IMR-90 (cell line): ENCODE measurements around the gene STARD10. TPM values are rescaled to one million over a fixed set of nuclear protein-coding genes. Genes with fewer than 3 reads are reported as not detected.

Experiments used
- ATAC-seq: fragments of 200-7000 bp; cut with Tn5 transposase; 2 replicates; pipeline ENCODE4 v1.9.1; 2020; ENCODE audit warnings: low read depth, mild to moderate bottlenecking, moderate library complexity
- BruUV-seq: library from RNA; stranded (reverse); fragments of 400-500 nt; replicated peaks from 2 replicates; lab custom pipeline; 2021; lab: Mats Ljungman, UMichigan
- CTCF ChIA-PET: fragments of 300-600 bp; formaldehyde crosslinking; extraction: SDS; loops from one replicate; lab custom pipeline; 2021; ENCODE audit warnings: antibody characterized with exemption; lab: Yijun Ruan, JAX
- POLR2A ChIA-PET: fragments of 300-600 bp; sonication (Branson Sonifier 250); formaldehyde crosslinking; loops from one replicate; lab custom pipeline; 2022; ENCODE audit warnings: antibody characterized with exemption; ENCODE audit not compliant: unreplicated experiment; lab: Charles Lee
- DNase-seq: peaks from one replicate; pipeline ENCODE4 v3.0.0; 2013
- H2AFZ ChIP-seq: replicated peaks from 2 replicates; pipeline ENCODE3; 2013; ENCODE audit warnings: low read length, mild to moderate bottlenecking; ENCODE audit not compliant: poor library complexity
- H2AK5ac ChIP-seq: 2 replicates; pipeline ENCODE4 v1.6.1; 2013; ENCODE audit warnings: low read depth, low read length, inconsistent platforms
- H2AK9ac ChIP-seq: replicated peaks from 2 replicates; pipeline ENCODE3; 2013; ENCODE audit warnings: mild to moderate bottlenecking, low read depth, low read length, moderate library complexity; ENCODE audit not compliant: poor library complexity
- H2BK120ac ChIP-seq: 2 replicates; pipeline ENCODE4 v1.6.1; 2013; ENCODE audit warnings: low read depth, low read length, inconsistent platforms
- H2BK15ac ChIP-seq: 3 replicates; pipeline ENCODE4 v1.6.1; 2013; ENCODE audit warnings: low read depth, low read length, inconsistent platforms
- H2BK20ac ChIP-seq: 2 replicates; pipeline ENCODE4 v1.6.1; 2013; ENCODE audit warnings: low read depth, mild to moderate bottlenecking, inconsistent platforms, low read length, moderate library complexity
- H2BK5ac ChIP-seq: 2 replicates; pipeline ENCODE4 v1.6.1; 2013; ENCODE audit warnings: mild to moderate bottlenecking, low read depth, low read length, inconsistent platforms; ENCODE audit not compliant: poor library complexity, severe bottlenecking
- H3K14ac ChIP-seq: replicated peaks from 2 replicates; pipeline ENCODE4 v1.6.1; 2013; ENCODE audit warnings: low read depth, low read length, inconsistent platforms
- H3K18ac ChIP-seq: 2 replicates; pipeline ENCODE4 v1.6.1; 2013; ENCODE audit warnings: low read depth, low read length, control low read depth
- H3K23ac ChIP-seq: 2 replicates; pipeline ENCODE4 v1.6.1; 2013; ENCODE audit warnings: low read depth, low read length, inconsistent platforms
- H3K27ac ChIP-seq: 2 replicates; pipeline ENCODE4 v1.5.1; 2013; ENCODE audit warnings: mild to moderate bottlenecking, control low read depth, low read length; ENCODE audit not compliant: insufficient read depth
- H3K27me3 ChIP-seq: 2 replicates; pipeline ENCODE4 v1.6.1; 2013; ENCODE audit warnings: low read length; ENCODE audit not compliant: control insufficient read depth, insufficient read depth
- H3K36me3 ChIP-seq: 2 replicates; pipeline ENCODE4 v1.6.1; 2013; ENCODE audit warnings: low read length, mixed read lengths; ENCODE audit not compliant: control insufficient read depth, insufficient read depth
- H3K4ac ChIP-seq: 2 replicates; pipeline ENCODE4 v1.6.1; 2013; ENCODE audit warnings: low read depth, low read length, inconsistent platforms
- H3K4me1 ChIP-seq: 2 replicates; pipeline ENCODE4 v1.6.1; 2013; ENCODE audit warnings: low read length, mixed read lengths; ENCODE audit not compliant: control insufficient read depth, insufficient read depth
- H3K4me2 ChIP-seq: 2 replicates; pipeline ENCODE4 v1.6.1; 2013; ENCODE audit warnings: low read depth, mild to moderate bottlenecking, control low read depth, low read length, moderate library complexity
- H3K4me3 ChIP-seq: 2 replicates; pipeline ENCODE4 v1.5.1; 2013; ENCODE audit warnings: low read depth, mild to moderate bottlenecking, control low read depth, low read length, moderate library complexity; ENCODE audit not compliant: insufficient read depth
- H3K56ac ChIP-seq: 2 replicates; pipeline ENCODE4 v1.6.1; 2013; ENCODE audit warnings: low read length, inconsistent platforms; ENCODE audit not compliant: insufficient read depth; ENCODE audit errors: extremely low read depth
- H3K79me1 ChIP-seq, 2 experiments: 2 replicates each; pipeline ENCODE4 v1.6.1; 2013; ENCODE audit warnings: low read length in 2 of 2, inconsistent platforms in 1 of 2, low read depth in 1 of 2
- H3K9ac ChIP-seq: 2 replicates; pipeline ENCODE4 v1.6.1; 2013; ENCODE audit warnings: low read depth, low read length, control low read depth
- H3K9me1 ChIP-seq: 2 replicates; pipeline ENCODE4 v1.6.1; 2013; ENCODE audit warnings: low read length, inconsistent platforms; ENCODE audit not compliant: insufficient read depth
- H3K9me3 ChIP-seq: 2 replicates; pipeline ENCODE4 v1.6.1; 2013; ENCODE audit warnings: low read length; ENCODE audit not compliant: control insufficient read depth, insufficient read depth
- H4K20me1 ChIP-seq: 2 replicates; pipeline ENCODE4 v1.6.1; 2013; ENCODE audit warnings: low read length, inconsistent platforms; ENCODE audit not compliant: insufficient read depth
- H4K5ac ChIP-seq: 2 replicates; pipeline ENCODE4 v1.6.1; 2013; ENCODE audit warnings: mild to moderate bottlenecking, low read depth, low read length, control low read depth
- H4K8ac ChIP-seq, 2 experiments: 2 replicates each; pipeline ENCODE4 v1.6.1; 2013; ENCODE audit warnings: low read depth in 2 of 2, low read length in 2 of 2, control low read depth in 1 of 2, inconsistent platforms in 1 of 2
- H4K91ac ChIP-seq: 2 replicates; pipeline ENCODE4 v1.6.1; 2013; ENCODE audit warnings: low read depth, low read length, inconsistent platforms; ENCODE audit not compliant: insufficient read depth
- BHLHE40 ChIP-seq: fragments of 150-350 bp; IDR thresholded peaks from 2 replicates; pipeline ENCODE4 v1.6.1; 2016; ENCODE audit warnings: mild to moderate bottlenecking, low read depth, low read length
- ELK1 ChIP-seq: fragments of 150-350 bp; IDR thresholded peaks from 2 replicates; pipeline ENCODE4 v1.6.1; 2016; ENCODE audit warnings: low read depth, mild to moderate bottlenecking, low read length, moderate library complexity, borderline replicate concordance
- MAZ ChIP-seq: IDR thresholded peaks from 2 replicates; pipeline ENCODE4 v1.6.1; 2012; ENCODE audit warnings: low read depth, mild to moderate bottlenecking, low read length, improper control_type of control experiment, moderate library complexity, borderline replicate concordance
- MXI1 ChIP-seq: IDR thresholded peaks from 2 replicates; pipeline ENCODE4 v1.6.1; 2012; ENCODE audit warnings: low read depth, mild to moderate bottlenecking, low read length, moderate library complexity, borderline replicate concordance
- POLR2A ChIP-seq: IDR thresholded peaks from 2 replicates; pipeline ENCODE4 v1.6.1; 2012; ENCODE audit warnings: mild to moderate bottlenecking, low read depth, low read length
- RAD21 ChIP-seq: IDR thresholded peaks from 2 replicates; pipeline ENCODE4 v1.6.1; 2012; ENCODE audit warnings: low read length, improper control_type of control experiment
- SMC3 ChIP-seq: fragments of 150-350 bp; IDR thresholded peaks from 2 replicates; pipeline ENCODE4 v1.6.1; 2016; ENCODE audit warnings: low read depth, mild to moderate bottlenecking, antibody characterized with exemption, low read length, moderate library complexity
- WGBS, 2 experiments: methylation state at CpG; one replicate each; pipeline versions ENCODE4 v1.1.5 to v1.1.7; 2013; ENCODE audit warnings: missing lambda C conversion rate in 2 of 2; ENCODE audit not compliant: insufficient read length in 1 of 2; ENCODE audit errors: extremely low coverage in 2 of 2; 5-methylcytosine and 5-hydroxymethylcytosine counted together
- dilution Hi-C: fragments of 300-500 bp; cut with HindIII; formaldehyde crosslinking; loops from one replicate; pipeline ENCODE4 v1.14.3; 2018; ENCODE audit warnings: low sequenced_read_pairs; ENCODE audit not compliant: unreplicated experiment
- in situ Hi-C: fragments of 300-500 bp; cut with MboI; formaldehyde crosslinking; loops from 3 replicates; pipeline ENCODE4 v1.14.3; 2019; ENCODE audit warnings: low sequenced_read_pairs, inconsistent platforms, mixed read lengths
- intact Hi-C: fragments of 100-400 bp; cut with micrococcal nuclease; formaldehyde crosslinking; loops from 2 replicates; pipeline ENCODE4 v1.10.0; 2022
- polyA plus RNA-seq, 3 experiments: library from polyadenylated mRNA; depleted of rRNA; stranded (reverse); fragments of >200 nt; gene quantifications; 2 replicates each; pipeline ENCODE4 v1.2.3, GENCODE V29; 2012; ENCODE audit warnings: low replicate concordance in 1 of 3
- total RNA-seq: library from RNA; depleted of rRNA; stranded (reverse); fragments of >200 nt; gene quantifications from 2 replicates; pipeline ENCODE4 v1.2.3, GENCODE V29; 2012

The STARD10 gene
- total and polyA plus RNA-seq, 2 of the 4 experiments (the other 2 are of a cell fraction) = 23.8 to 37.4 TPM

DNA sequence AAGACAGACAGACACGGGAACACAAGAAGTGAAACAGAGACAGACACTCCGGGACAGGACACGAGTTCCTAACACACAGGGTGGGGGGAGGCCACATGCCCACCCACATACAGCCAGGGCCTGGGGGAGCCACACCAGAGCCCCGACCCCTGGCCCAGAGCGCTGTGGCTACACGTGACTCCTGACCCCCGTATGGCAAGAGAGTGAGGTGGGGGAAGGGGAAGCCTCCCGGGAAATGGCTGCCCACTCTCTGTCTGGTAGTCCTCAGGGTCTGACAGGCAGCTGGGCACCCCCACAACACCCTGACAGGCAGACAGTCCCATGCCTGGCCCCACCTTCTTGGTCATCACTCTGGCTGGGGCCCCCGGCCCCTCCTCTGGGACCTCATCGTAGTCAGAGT lies 81.0 kb downstream of the STARD10 start:
- ChIA-PET CTCF (no interaction called here), POLR2A (no interaction called here)
- H3K27me3 ChIP-seq = no peaks in the 10 kb centered on the region
- H3K18ac ChIP-seq = no peak overlapping the region
- intact Hi-C loops (no loop called here), in situ Hi-C loops (no loop called here), dilution Hi-C loops (no loop called here)
- no peak overlapping the region for H2BK15ac ChIP-seq
- no peak overlapping the region for H3K4me3 ChIP-seq
- no peak overlapping the region for H3K56ac ChIP-seq
- H2BK120ac ChIP-seq = no peak overlapping the region
- peaks cover 66% of the 10 kb centered on the region for H4K20me1 ChIP-seq
- H2AK9ac ChIP-seq = peak overlapping the region; percentile 65
- H2BK20ac ChIP-seq = no peak overlapping the region
- H4K5ac ChIP-seq = no peak overlapping the region
- H3K4me2 ChIP-seq = no peak overlapping the region
- WGBS, 2 experiments = no CpG with 5 or more reads among the region's 10 CpGs
- DNase-seq (no peak), ATAC-seq (no peak)
- no peak overlapping the region for H3K14ac ChIP-seq
- H3K9me1 ChIP-seq = peaks cover 6% of the 10 kb centered on the region; the same call in 1 of the 2 replicates
- H2BK5ac ChIP-seq = no peak overlapping the region
- H3K4ac ChIP-seq = no peak overlapping the region
- peak overlapping the region; percentile 5 for H2AFZ ChIP-seq
- H4K8ac ChIP-seq = no peak overlapping the region
- no peak for TF ChIP-seq RAD21
- no peak for TF ChIP-seq BHLHE40
- no peak for TF ChIP-seq POLR2A
- TF ChIP-seq ELK1 = no peak
- TF ChIP-seq MXI1 = no peak
- no peak for TF ChIP-seq SMC3
- TF ChIP-seq MAZ = no peak
- no peak overlapping the region for H4K91ac ChIP-seq
- peaks cover 4% of the 10 kb centered on the region; the same call in 1 of the 2 replicates for H3K4me1 ChIP-seq
- no peak overlapping the region for H3K23ac ChIP-seq
- BruUV-seq = no TSS peak
- H2AK5ac ChIP-seq = no peak overlapping the region
- no peak overlapping the region for H3K27ac ChIP-seq
- H3K9me3 ChIP-seq = no peaks in the 10 kb centered on the region
- H3K36me3 ChIP-seq = peaks cover 51% of the 10 kb centered on the region
- peaks cover 22 to 77% of the 10 kb centered on the region in 2 experiments for H3K79me1 ChIP-seq
- H3K9ac ChIP-seq = no peak overlapping the region
